GM10266 (cell line): Measurements from ENCODE around the gene BMP10.

ENCODE experiments used
- DNase-seq: peaks from one replicate; pipeline ENCODE4 v3.0.0; 2012; ENCODE audit errors: extremely low spot score
- CTCF ChIP-seq: IDR thresholded peaks from 2 replicates; pipeline ENCODE4 v1.5.1; 2012; ENCODE audit warnings: mild to moderate bottlenecking, low read depth; ENCODE audit not compliant: control insufficient read depth, insufficient read depth; ENCODE audit errors: missing control alignments

Gene BMP10

DNA sequence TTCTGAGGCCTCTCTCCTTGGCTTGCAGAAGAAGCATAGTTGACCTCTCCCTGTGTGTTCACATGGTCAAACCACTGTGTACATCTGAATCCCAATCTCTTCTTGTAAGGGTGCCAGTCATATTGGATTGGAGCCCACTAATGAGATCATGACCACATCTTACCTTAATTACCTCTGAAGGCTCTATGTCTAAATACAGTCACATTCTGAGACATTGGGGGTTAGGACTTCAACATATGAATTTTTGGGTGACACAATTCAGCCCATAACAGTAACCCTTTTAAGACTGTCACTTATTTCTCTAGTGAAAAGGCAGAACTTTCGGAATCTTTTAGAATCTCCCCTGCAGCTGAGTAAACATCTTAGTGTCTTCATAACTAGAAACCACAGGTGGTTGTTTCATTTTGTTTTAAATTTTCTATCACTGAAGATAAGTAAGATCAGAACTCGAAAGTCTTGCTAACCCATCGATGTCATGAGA is 33.3 kb downstream of the BMP10 start:
- TF ChIP-seq CTCF = no peak
- DNase-seq = peak; percentile 33

DNA sequence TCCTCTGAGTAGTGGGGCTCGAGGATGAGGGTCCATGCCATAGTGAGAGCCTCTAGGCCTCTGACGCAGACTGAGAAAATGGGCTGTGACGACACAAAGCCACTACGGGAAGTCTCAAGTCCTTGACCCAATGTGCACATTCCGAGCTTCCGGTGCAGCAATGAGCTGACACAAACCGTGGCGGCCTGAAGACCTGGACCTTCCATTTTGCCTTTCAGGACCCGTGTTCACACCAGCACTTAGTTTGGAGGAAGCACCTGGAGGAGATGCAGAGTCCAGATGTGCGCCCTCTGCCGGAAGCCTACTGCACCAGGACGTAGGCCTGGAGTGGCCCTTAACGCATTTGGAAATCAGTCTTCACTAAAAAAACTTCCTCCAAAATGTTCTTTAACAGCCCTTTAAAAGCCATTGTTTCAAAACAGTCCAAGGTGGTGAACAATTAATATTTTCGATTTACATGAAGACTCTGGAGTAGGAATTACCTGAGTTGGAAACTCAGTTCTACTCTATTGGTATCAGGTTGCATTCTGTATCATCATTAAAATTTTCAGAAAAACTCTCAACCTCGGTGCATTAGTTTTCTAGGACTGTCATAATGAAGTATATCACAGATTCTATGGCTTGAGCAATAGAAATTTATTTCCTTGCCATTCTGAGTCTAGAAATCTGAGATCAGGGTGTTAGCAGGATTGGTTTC is 33.9 kb downstream of the BMP10 start:
- TF ChIP-seq CTCF = peak; percentile 78
- peak; percentile 47 for DNase-seq

- no peak for TF ChIP-seq CTCF
- no peak for DNase-seq
Observed at GRCh38 chr2:68835621-68836020, 35.6 kb downstream of the BMP10 start.

- no peak for DNase-seq
- TF ChIP-seq CTCF = no peak
Observed at GRCh38 chr2:68834737-68835376, 36.3 kb downstream of the BMP10 start.

DNA sequence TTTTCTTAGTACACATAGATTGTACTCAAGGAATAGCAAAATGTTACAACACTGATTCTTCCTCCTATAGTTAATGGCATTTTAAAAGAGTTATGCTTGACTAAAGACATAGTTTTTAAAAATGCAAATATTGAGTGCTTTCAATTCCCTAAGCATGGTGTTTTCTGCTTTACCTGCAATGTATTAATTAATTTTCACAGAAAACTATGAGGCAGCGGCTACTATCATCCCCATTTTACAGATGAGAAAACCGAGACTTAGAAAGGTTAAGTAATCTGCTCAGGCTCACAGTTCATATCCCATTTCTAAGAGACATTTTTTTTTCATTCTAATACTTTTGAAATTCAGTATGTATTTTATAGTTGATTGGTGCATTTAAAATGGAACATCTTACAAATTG is 38.0 kb downstream of the BMP10 start:
- TF ChIP-seq CTCF = no peak
- no peak for DNase-seq

DNA sequence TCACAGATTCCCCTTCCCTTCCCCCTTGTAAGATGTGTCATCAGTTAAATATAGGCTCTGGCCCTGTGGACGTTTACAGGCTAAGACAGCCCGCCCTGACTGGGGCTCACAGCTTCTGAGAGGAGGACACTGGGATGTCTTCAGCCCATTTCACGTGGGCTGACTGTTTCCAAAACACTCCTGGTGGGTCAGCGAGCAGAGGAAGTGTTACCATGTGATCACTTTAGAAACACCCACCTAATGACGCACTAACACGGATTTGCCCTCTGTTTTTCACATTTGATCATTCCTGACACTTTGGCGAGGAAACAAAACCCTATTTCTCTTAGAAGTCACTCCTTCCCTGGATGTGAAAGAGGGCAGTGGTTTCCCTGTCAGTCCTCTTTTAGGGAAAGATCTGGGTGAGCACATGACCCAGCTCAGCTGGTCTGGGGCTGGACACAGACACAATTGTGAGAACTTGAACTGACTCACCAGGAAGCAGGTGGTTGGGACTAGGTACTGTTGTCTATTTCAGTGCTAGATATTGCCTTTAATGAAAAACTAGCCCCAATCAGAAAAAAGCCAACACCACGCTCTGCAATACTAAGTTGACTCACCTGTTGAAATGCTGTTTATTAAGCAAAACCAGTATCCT is 38.8 kb downstream of the BMP10 start:
- peak; percentile 70 for DNase-seq
- no peak for TF ChIP-seq CTCF

DNA sequence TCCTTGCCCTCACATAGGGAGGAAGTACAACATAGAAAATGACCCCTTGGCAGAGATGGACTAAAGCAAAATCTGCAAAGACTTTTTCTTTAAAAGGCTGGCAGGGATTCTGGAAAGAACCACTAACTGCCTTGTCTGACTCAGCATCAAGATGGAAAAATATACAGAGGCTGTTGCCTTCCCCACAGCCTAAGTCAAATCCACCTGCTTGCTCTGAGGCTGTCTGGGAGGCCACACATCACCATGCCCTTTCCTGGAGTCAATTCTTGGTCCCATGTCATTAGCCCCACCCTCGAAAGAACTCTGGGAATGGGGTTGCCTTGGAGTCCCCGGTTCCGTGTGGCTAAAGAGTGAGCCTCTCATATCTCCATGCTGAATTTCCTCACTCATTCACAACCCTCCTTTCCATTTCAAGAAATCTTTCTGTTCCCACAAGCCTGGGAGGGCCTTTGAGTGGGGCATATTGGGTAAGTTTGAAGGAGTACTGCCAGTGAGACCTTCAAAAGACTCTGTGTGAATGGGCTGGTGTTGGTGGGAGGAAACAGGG is 39.4 kb downstream of the BMP10 start:
- TF ChIP-seq CTCF = no peak
- no peak for DNase-seq
